ENCODE results near the gene HERC5.
"Not testable (repeated sequence)": the region's sequence is repeated elsewhere in the genome, so short reads cannot be mapped to it uniquely, and the experiment has no call there.

The HERC5 gene

GRCh38 chr4:88440146-88440545 is 16.8 kb upstream of the HERC5 start:
- peaks cover 20% of the 10 kb centered on the region for H3K36me3 Mint-ChIP-seq
- no peak overlapping the region for H3K4me3 Mint-ChIP-seq
- DNase-seq (ENCODE audit: low spot score in 2 of 2), result no peak
- peaks cover 5% of the 10 kb centered on the region for H3K4me1 Mint-ChIP-seq
- peaks cover 5% of the 10 kb centered on the region for H3K9me3 Mint-ChIP-seq
- peak overlapping the region; percentile 90 for H3K27ac Mint-ChIP-seq
- no peak for ATAC-seq

GRCh38 chr4:88441696-88442095 is 15.2 kb upstream of the HERC5 start:
- peak overlapping the region; percentile 6 for H3K27ac Mint-ChIP-seq
- H3K36me3 Mint-ChIP-seq, result peaks cover 12% of the 10 kb centered on the region
- peaks cover 5% of the 10 kb centered on the region for H3K9me3 Mint-ChIP-seq
- peaks cover 5% of the 10 kb centered on the region for H3K4me1 Mint-ChIP-seq
- no peak overlapping the region for H3K4me3 Mint-ChIP-seq
- no peak for DNase-seq (ENCODE audit: low spot score in 2 of 2)
- ATAC-seq, result no peak

GRCh38 chr4:88442689-88443191 is 14.2 kb upstream of the HERC5 start:
- Mint-ChIP-seq H3K27ac (peak overlapping the region; percentile 6), H3K36me3 (peaks cover 12% of the 10 kb centered on the region), H3K4me1 (peaks cover 13% of the 10 kb centered on the region), H3K4me3 (no peak overlapping the region), H3K9me3 (peaks cover 5% of the 10 kb centered on the region)
- DNase-seq (ENCODE audit: low spot score in 2 of 2), result no peak
- ATAC-seq, result no peak

- no peak for DNase-seq (ENCODE audit: low spot score in 2 of 2)
- peaks cover 5% of the 10 kb centered on the region for H3K9me3 Mint-ChIP-seq
- H3K4me1 Mint-ChIP-seq, result peaks cover 13% of the 10 kb centered on the region
- no peak for ATAC-seq
- no peak overlapping the region for H3K27ac Mint-ChIP-seq
- peaks cover 12% of the 10 kb centered on the region for H3K36me3 Mint-ChIP-seq
- H3K4me3 Mint-ChIP-seq, result no peak overlapping the region
These were observed 13.4 kb upstream of the HERC5 start for GRCh38 chr4:88443486-88443885.

- no peak for ATAC-seq
- H3K36me3 Mint-ChIP-seq, result peaks cover 7% of the 10 kb centered on the region
- no peak overlapping the region for H3K27ac Mint-ChIP-seq
These were observed 11.7 kb upstream of the HERC5 start for GRCh38 chr4:88445252-88445651.

GRCh38 chr4:88446124-88446523 is 10.8 kb upstream of the HERC5 start:
- Mint-ChIP-seq H3K36me3 (no peaks in the 10 kb centered on the region), H3K27ac (no peak overlapping the region), H3K4me1 (peaks cover 8% of the 10 kb centered on the region), H3K4me3 (no peak overlapping the region), H3K9me3 (peaks cover 5% of the 10 kb centered on the region)
- ATAC-seq (no peak), DNase-seq (ENCODE audit: low spot score in 2 of 2) (no peak)

More at GRCh38 chr4:88445252-88445651, 11.7 kb upstream of the HERC5 start:
- peaks cover 8% of the 10 kb centered on the region for H3K4me1 Mint-ChIP-seq
- no peak overlapping the region for H3K4me3 Mint-ChIP-seq
- DNase-seq (ENCODE audit: low spot score in 2 of 2), result no peak
- peaks cover 5% of the 10 kb centered on the region for H3K9me3 Mint-ChIP-seq

- Mint-ChIP-seq H3K36me3 (no peaks in the 10 kb centered on the region), H3K4me1 (peaks cover 8% of the 10 kb centered on the region), H3K27ac (no peak overlapping the region), H3K9me3 (peaks cover 5% of the 10 kb centered on the region), H3K4me3 (no peak overlapping the region)
- no peak for ATAC-seq
- no peak for DNase-seq (ENCODE audit: low spot score in 2 of 2)
These were observed 9.4 kb upstream of the HERC5 start for GRCh38 chr4:88447371-88448095.

GRCh38 chr4:88448211-88448765 is 8.6 kb upstream of the HERC5 start:
- H3K4me1 Mint-ChIP-seq; DNase-seq (ENCODE audit: low spot score in 2 of 2); H3K36me3 Mint-ChIP-seq; ATAC-seq; H3K9me3 Mint-ChIP-seq; H3K27ac Mint-ChIP-seq; H3K4me3 Mint-ChIP-seq: not testable (repeated sequence)

GRCh38 chr4:88448889-88449288 is 8.0 kb upstream of the HERC5 start:
- H3K4me3 Mint-ChIP-seq, result no peak overlapping the region
- H3K9me3 Mint-ChIP-seq, result no peaks in the 10 kb centered on the region
- DNase-seq (ENCODE audit: low spot score in 2 of 2) (no peak), ATAC-seq (no peak)
- H3K27ac Mint-ChIP-seq, result no peak overlapping the region
- H3K4me1 Mint-ChIP-seq, result peaks cover 8% of the 10 kb centered on the region
- H3K36me3 Mint-ChIP-seq, result no peaks in the 10 kb centered on the region

- ATAC-seq, result no peak
- Mint-ChIP-seq H3K4me1 (peaks cover 8% of the 10 kb centered on the region), H3K4me3 (no peak overlapping the region), H3K36me3 (no peaks in the 10 kb centered on the region), H3K9me3 (no peaks in the 10 kb centered on the region), H3K27ac (no peak overlapping the region)
- DNase-seq (ENCODE audit: low spot score in 2 of 2), result no peak
These were observed 7.6 kb upstream of the HERC5 start for GRCh38 chr4:88449290-88449689.

- H3K4me3 Mint-ChIP-seq, result no peak overlapping the region
- H3K4me1 Mint-ChIP-seq, result peaks cover 8% of the 10 kb centered on the region
- DNase-seq (ENCODE audit: low spot score in 2 of 2) (no peak), ATAC-seq (no peak)
- no peaks in the 10 kb centered on the region for H3K9me3 Mint-ChIP-seq
- H3K27ac Mint-ChIP-seq, result no peak overlapping the region
- no peaks in the 10 kb centered on the region for H3K36me3 Mint-ChIP-seq
These were observed 5.7 kb upstream of the HERC5 start for GRCh38 chr4:88451205-88451604.

GRCh38 chr4:88452912-88453311 is 4.0 kb upstream of the HERC5 start:
- Mint-ChIP-seq H3K4me1 (peaks cover 6% of the 10 kb centered on the region), H3K27ac (no peak overlapping the region), H3K36me3 (peaks cover 12% of the 10 kb centered on the region), H3K4me3 (no peak overlapping the region), H3K9me3 (no peaks in the 10 kb centered on the region)
- ATAC-seq (no peak), DNase-seq (ENCODE audit: low spot score in 2 of 2) (no peak)

- Mint-ChIP-seq H3K4me3 (peak overlapping the region; percentile 91), H3K27ac (peak overlapping the region; percentile 98), H3K36me3 (peaks cover 16% of the 10 kb centered on the region), H3K4me1 (peaks cover 6% of the 10 kb centered on the region), H3K9me3 (no peaks in the 10 kb centered on the region)
- no peak for DNase-seq (ENCODE audit: low spot score in 2 of 2)
- ATAC-seq, result peak; percentile 73
These were observed 586 bp downstream of the HERC5 start for GRCh38 chr4:88457307-88458103.

- Mint-ChIP-seq H3K4me1 (peaks cover 6% of the 10 kb centered on the region), H3K4me3 (peak overlapping the region; percentile 91), H3K27ac (peak overlapping the region; percentile 98), H3K36me3 (peaks cover 16% of the 10 kb centered on the region), H3K9me3 (no peaks in the 10 kb centered on the region)
- ATAC-seq, result no peak
- no peak for DNase-seq (ENCODE audit: low spot score in 2 of 2)
These were observed 1.3 kb downstream of the HERC5 start for GRCh38 chr4:88458104-88458740.

- Mint-ChIP-seq H3K36me3 (peaks cover 27% of the 10 kb centered on the region), H3K27ac (no peak overlapping the region), H3K4me3 (no peak overlapping the region), H3K9me3 (no peaks in the 10 kb centered on the region), H3K4me1 (peaks cover 7% of the 10 kb centered on the region)
- no peak for ATAC-seq
- no peak for DNase-seq (ENCODE audit: low spot score in 2 of 2)
These were observed 8.8 kb downstream of the HERC5 start for GRCh38 chr4:88465653-88466192.

All from stimulated activated effector memory CD8-positive, alpha-beta T cell treated with anti-CD3 and anti-CD28 coated beads, Interleukin-12 subunit alpha, Interleukin-12 subunit beta, amount 100 ng/mL, for 72 hours (primary cell).